HFF-Myc (cell line): ENCODE results near the gene MED19.

Experiments
- DNase-seq: peaks from one replicate; pipeline ENCODE4 v3.0.0-alpha.2; 2011; ENCODE audit warnings: low read depth; ENCODE audit errors: extremely low read depth
- H3K4me3 ChIP-seq: replicated peaks from 2 replicates; pipeline ENCODE4 v1.5.1; 2011; ENCODE audit warnings: low read depth, mild to moderate bottlenecking, control low read depth, low read length
- TF ChIP-seq, protein P1 (sequence below): IDR thresholded peaks from 2 replicates; pipeline ENCODE4 v1.5.1; 2012; ENCODE audit warnings: mild to moderate bottlenecking, low read depth, low read length, control low read depth; ENCODE audit errors: missing control alignments

The MED19 gene

DNA sequence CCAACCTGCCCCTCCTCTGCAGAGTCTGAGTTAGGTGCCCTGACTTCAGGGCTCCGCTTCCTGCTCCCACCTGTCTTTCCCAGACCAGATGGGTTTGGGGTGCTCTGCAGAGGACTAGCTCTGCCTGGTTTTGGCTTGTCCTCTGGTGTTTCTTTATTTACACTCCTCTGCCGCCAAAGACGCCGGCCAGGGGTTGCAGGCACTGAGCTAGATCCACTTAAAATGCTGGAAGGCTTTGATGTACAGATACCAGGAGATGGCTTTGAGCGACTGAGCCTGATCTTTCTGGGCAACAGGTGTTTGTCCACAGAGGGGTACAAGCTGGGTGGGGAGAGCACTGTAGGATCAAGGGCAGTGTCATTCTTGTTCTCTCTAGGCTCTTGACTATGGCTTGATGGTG, 33.2 kb upstream of the MED19 start:
- no peak overlapping the region for H3K4me3 ChIP-seq
- TF ChIP-seq, protein P1, sequence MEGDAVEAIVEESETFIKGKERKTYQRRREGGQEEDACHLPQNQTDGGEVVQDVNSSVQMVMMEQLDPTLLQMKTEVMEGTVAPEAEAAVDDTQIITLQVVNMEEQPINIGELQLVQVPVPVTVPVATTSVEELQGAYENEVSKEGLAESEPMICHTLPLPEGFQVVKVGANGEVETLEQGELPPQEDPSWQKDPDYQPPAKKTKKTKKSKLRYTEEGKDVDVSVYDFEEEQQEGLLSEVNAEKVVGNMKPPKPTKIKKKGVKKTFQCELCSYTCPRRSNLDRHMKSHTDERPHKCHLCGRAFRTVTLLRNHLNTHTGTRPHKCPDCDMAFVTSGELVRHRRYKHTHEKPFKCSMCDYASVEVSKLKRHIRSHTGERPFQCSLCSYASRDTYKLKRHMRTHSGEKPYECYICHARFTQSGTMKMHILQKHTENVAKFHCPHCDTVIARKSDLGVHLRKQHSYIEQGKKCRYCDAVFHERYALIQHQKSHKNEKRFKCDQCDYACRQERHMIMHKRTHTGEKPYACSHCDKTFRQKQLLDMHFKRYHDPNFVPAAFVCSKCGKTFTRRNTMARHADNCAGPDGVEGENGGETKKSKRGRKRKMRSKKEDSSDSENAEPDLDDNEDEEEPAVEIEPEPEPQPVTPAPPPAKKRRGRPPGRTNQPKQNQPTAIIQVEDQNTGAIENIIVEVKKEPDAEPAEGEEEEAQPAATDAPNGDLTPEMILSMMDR, result no peak

DNA sequence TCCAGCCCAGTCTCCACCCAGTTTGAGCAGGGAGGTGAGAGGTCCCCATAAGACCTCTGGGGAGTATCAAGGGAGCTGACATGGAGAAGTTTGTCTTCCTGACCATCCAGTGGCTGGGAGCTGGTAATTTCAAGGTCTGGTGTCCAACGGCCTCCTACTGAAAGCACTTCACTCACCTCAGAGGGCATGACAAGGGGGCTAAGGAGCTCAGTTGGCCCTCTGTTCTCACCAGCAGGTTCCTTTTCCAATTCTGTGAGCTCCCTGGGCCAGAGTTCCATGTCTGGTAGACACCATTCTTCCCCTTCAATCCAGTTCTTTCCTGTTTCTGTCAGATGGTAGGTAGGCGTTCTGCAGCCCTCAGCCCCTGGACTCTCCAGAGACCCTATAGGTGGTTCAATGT, 32.3 kb upstream of the MED19 start:
- H3K4me3 ChIP-seq, result no peak overlapping the region
- TF ChIP-seq, protein P1, result no peak
- no peak for DNase-seq

More for the DNA sequence above, 33.2 kb upstream of the MED19 start:
- no peak for DNase-seq

DNA sequence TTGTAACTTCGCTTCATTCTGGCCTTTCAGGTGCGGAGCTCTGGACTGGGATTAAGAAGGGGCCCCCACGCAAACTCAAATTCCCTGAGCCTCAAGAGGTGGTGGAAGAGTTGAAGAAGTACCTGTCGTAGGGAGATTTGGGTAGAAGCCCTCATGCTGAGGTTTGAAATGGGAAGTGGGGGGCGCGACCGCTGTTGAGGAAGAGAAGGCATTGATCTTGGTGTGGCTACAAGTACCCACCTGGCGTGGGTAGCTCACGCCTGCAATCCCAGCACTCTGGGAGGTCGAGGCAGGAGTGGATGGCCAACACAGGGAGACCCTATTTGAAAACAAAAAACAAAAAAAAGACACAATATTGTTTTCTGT, 30.1 kb upstream of the MED19 start:
- TF ChIP-seq, protein P1, result no peak
- peak overlapping the region; percentile 98 for H3K4me3 ChIP-seq
- DNase-seq, result no peak

DNA sequence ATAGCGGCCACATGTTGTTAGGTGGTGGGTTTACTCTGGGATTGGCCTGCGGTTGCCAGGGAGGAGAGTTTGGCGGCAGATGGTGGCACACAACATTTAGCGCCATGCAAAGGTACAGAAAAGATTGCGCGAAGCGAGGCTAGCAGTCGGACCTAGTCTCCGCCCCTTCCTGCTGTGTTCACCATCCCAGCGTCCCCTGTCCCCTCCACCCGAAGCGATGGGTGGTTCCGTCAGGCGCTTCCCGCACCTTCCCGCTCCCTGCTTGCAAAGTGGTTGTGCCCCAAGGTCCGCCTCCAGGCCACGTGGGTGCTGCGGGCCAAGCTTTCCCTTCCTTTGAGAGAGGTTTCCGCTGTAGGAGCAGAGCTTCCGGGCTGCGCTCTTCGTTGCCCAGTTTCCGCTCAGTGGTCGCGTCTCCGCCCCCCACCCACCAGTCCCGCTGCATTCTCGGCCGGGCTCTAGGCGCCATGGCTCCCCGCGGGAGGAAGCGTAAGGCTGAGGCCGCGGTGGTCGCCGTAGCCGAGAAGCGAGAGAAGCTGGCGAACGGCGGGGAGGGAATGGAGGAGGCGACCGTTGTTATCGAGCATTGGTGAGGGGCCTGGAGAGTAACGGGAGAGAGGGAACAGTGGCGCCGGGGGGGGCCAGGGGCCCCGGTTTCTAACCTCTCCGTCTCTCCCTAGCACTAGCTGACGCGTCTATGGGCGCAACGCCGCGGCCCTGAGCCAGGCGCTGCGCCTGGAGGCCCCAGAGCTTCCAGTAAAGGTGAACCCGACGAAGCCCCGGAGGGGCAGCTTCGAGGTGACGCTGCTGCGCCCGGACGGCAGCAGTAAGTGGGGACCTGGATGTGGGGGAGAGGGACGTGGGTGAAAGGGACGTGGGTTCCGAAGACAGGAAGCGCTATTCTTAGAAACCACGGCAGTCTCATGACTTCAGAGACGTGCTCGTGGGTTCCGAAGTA, 29.4 kb upstream of the MED19 start, which contains the start of gene SELENOH:
Gene SELENOH, plus strand, starts transcription at position 360 of the 955 bp plus-strand sequence. Its CDS starts 105 bp downstream, at position 465.
- TF ChIP-seq, protein P1, result no peak
- DNase-seq, result peak; percentile 95
- peak within 1 kb of the TSS; percentile 98 for H3K4me3 ChIP-seq

DNA sequence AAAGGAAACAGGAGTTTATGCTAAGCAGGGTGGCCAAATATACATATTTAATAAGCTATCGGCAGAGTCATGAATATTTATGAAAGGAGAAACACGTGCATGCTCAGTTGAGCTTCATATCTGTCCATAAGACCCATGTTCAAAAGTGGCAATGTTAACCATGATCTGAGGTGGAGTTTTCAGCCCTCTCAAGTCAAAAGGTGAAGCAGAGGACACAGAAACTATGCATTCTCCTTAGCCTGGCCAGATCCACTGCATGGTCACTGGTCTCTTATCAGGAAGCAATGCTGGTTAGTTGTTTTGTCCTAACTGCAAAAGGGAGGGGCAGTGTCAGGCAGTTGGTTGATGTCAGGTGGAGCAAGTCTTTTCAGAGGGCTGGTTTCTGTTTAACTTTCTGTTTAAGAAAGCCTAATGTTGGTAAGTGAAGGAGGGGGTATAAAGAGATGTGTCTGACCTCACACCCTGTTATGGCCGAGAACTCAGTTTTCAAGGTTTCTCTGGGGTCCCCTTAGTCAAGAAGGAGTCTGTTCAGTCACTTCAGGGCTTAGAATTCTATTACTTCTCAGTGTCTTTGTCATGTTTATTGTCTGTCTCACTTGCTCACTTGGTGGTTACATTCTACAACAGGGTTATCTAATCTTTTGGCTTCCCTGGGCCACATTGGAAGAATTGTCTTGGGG, 23.7 kb upstream of the MED19 start:
- no peak for DNase-seq

DNA sequence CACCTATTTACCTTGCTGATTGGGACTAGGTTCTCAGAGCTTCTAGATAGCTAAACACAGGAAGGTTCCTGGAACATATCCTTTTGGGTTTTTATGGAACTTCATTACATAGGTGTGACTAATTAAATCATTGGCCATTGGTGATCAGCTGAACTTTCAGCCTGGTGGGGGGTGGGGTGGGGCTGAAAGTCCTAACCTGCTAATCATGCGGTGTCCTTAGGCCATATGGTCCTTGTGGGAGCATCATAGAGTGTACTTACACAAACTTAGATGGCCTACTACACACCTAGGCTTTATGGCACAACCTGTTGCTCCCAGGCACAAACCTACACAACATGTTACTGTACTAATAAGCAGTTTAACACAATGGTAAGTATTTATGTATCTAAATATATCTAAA, 20.6 kb upstream of the MED19 start:
- no peak for DNase-seq
- TF ChIP-seq, protein P1, result no peak
- H3K4me3 ChIP-seq, result no peak overlapping the region

More for the DNA sequence above, 23.7 kb upstream of the MED19 start:
- H3K4me3 ChIP-seq, result no peak overlapping the region
- TF ChIP-seq, protein P1, result no peak
